ENCODE data around the gene ZRANB2. TPM values are rescaled to one million over a fixed set of nuclear protein-coding genes. Genes with fewer than 3 reads are reported as not detected.

Gene ZRANB2
- total RNA-seq, 1 experiment from 2014 or later: 67.9 TPM

GRCh38 chr1:71094913-71095312 lies 14.1 kb upstream of the ZRANB2 start:
- H3K9ac ChIP-seq (ENCODE audit: low read length): no peak overlapping the region
- no peaks in the 10 kb centered on the region for H3K9me2 ChIP-seq (ENCODE audit: insufficient read depth)
- DNase-seq (ENCODE audit: low read depth, low spot score) (no peak), ATAC-seq (no peak)
- no peaks in the 10 kb centered on the region for H3K36me3 ChIP-seq (ENCODE audit: control insufficient read depth in 1 of 2, insufficient read depth in 2 of 2, low read length in 2 of 2)
- no peak overlapping the region for H3K4me3 ChIP-seq (replicated peaks in 1 of 2; ENCODE audit: low read depth in 1 of 2, low read length in 2 of 2)
- no peaks in the 10 kb centered on the region for H3K9me3 ChIP-seq (ENCODE audit: control insufficient read depth in 1 of 2, insufficient read depth in 1 of 2, low read depth in 1 of 2, low read length in 2 of 2)
- ChIA-PET RAD21 (ENCODE audit: low non-redundant PET in 1 of 2, low total read pairs in 2 of 2, uncharacterized antibody in 2 of 2, unreplicated experiment in 2 of 2) (no interaction called here), POLR2A (interaction anchor here (0.7 kb wide), 1 partner anchor 14 kb away, joined by 3 read pairs; the partner anchor contains the start of gene ZRANB2), CTCF (no interaction called here)
- TF ChIP-seq SP1 (IDR thresholded peaks at IDR 0.05; ENCODE audit: low read depth) (no peak), ZFX (IDR thresholded peaks at IDR 0.05) (no peak), TCF7L2 (IDR thresholded peaks at IDR 0.05; ENCODE audit: borderline replicate concordance, extremely low read depth, insufficient read depth, insufficient read length) (no peak), RAD21 (IDR thresholded peaks at IDR 0.05; ENCODE audit: low read depth) (no peak), EZH2phosphoT487 (IDR thresholded peaks at IDR 0.05; ENCODE audit: borderline replicate concordance) (no peak), CEBPB (IDR thresholded peaks at IDR 0.05; ENCODE audit: low read depth) (no peak), SIN3A (IDR thresholded peaks at IDR 0.05; ENCODE audit: low read depth) (no peak), JUND (IDR thresholded peaks at IDR 0.05) (no peak), SRF (IDR thresholded peaks at IDR 0.05; ENCODE audit: low read depth) (no peak), YY1 (IDR thresholded peaks at IDR 0.05; ENCODE audit: extremely low read depth, insufficient replicate concordance, low read depth, low read length) (no peak)
- TF ChIP-seq, protein P1, sequence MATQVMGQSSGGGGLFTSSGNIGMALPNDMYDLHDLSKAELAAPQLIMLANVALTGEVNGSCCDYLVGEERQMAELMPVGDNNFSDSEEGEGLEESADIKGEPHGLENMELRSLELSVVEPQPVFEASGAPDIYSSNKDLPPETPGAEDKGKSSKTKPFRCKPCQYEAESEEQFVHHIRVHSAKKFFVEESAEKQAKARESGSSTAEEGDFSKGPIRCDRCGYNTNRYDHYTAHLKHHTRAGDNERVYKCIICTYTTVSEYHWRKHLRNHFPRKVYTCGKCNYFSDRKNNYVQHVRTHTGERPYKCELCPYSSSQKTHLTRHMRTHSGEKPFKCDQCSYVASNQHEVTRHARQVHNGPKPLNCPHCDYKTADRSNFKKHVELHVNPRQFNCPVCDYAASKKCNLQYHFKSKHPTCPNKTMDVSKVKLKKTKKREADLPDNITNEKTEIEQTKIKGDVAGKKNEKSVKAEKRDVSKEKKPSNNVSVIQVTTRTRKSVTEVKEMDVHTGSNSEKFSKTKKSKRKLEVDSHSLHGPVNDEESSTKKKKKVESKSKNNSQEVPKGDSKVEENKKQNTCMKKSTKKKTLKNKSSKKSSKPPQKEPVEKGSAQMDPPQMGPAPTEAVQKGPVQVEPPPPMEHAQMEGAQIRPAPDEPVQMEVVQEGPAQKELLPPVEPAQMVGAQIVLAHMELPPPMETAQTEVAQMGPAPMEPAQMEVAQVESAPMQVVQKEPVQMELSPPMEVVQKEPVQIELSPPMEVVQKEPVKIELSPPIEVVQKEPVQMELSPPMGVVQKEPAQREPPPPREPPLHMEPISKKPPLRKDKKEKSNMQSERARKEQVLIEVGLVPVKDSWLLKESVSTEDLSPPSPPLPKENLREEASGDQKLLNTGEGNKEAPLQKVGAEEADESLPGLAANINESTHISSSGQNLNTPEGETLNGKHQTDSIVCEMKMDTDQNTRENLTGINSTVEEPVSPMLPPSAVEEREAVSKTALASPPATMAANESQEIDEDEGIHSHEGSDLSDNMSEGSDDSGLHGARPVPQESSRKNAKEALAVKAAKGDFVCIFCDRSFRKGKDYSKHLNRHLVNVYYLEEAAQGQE (IDR thresholded peaks at IDR 0.05; ENCODE audit: low read depth): no peak
- H4K20me1 ChIP-seq (ENCODE audit: insufficient read depth): no peaks in the 10 kb centered on the region
- no TSS peak for BruUV-seq (replicated peaks)
- H2AFZ ChIP-seq (ENCODE audit: low read depth, low read length, poor library complexity, severe bottlenecking): no peak overlapping the region
- H3K79me2 ChIP-seq (ENCODE audit: insufficient read depth, low read length): no peaks in the 10 kb centered on the region
- intact Hi-C loops (cut with micrococcal nuclease): loop anchor here (5.0 to 10.0 kb wide), 2 partner anchors 427 to 940 kb away; no protein-coding TSS in a partner anchor
- H3K4me1 ChIP-seq (ENCODE audit: control insufficient read depth in 1 of 2, insufficient read depth in 2 of 2, low read length in 2 of 2): no peaks in the 10 kb centered on the region
- no peaks in the 10 kb centered on the region for H3K27me3 ChIP-seq (ENCODE audit: insufficient read depth, low read length)
- no peak overlapping the region for H3K4me2 ChIP-seq (ENCODE audit: low read length)
- no peak overlapping the region for H3K27ac ChIP-seq (ENCODE audit: low read depth, low read length)
